BJ (cell line): ENCODE data around the gene LMX1B. TPM values are rescaled to one million over a fixed set of nuclear protein-coding genes. Genes with fewer than 3 reads are reported as not detected.

Experiments
- CTCF ChIA-PET: fragments of 350-600 bp; formaldehyde crosslinking; extraction: SDS; loops from one replicate; lab custom pipeline; 2021; ENCODE audit warnings: antibody characterized with exemption, inconsistent platforms; lab: Yijun Ruan, JAX
- POLR2A ChIA-PET: fragments of 300-600 bp; sonication (Branson Sonifier 250); formaldehyde crosslinking; extraction: SDS; loops from one replicate; lab custom pipeline; 2021; ENCODE audit warnings: antibody characterized with exemption; lab: Charles Lee
- DNase-seq: peaks from one replicate; pipeline ENCODE4 v3.0.0-alpha.2; 2011; ENCODE audit warnings: low read depth
- H3K27me3 ChIP-seq: 2 replicates; pipeline ENCODE4 v1.6.0; 2011; ENCODE audit warnings: low read length; ENCODE audit not compliant: control insufficient read depth, insufficient read depth
- H3K36me3 ChIP-seq: 2 replicates; pipeline ENCODE4 v1.5.1; 2011; ENCODE audit warnings: low read length; ENCODE audit not compliant: control insufficient read depth, insufficient read depth
- H3K4me3 ChIP-seq: 2 replicates; pipeline ENCODE4 v1.5.1; 2011; ENCODE audit warnings: low read depth, mild to moderate bottlenecking, control low read depth, low read length
- CTCF ChIP-seq: IDR thresholded peaks from 2 replicates; pipeline ENCODE4 v1.5.1; 2011; ENCODE audit warnings: low read depth, mild to moderate bottlenecking, control low read depth, inconsistent platforms, low read length, moderate library complexity; ENCODE audit not compliant: insufficient read depth
- polyA plus RNA-seq: library from polyadenylated mRNA; depleted of rRNA; stranded (reverse); fragments of >200 nt; gene quantifications from 2 replicates; pipeline ENCODE4 v1.2.3, GENCODE V29; 2011

Gene LMX1B
- polyA plus RNA-seq, 1 experiment = not detected

GRCh38 chr9:126695186-126695585 is 81.5 kb downstream of the LMX1B start:
- no peak for TF ChIP-seq CTCF
- Histone ChIP-seq H3K4me3 (no peak overlapping the region), H3K36me3 (no peaks in the 10 kb centered on the region), H3K27me3 (peaks cover 7% of the 10 kb centered on the region)
- ChIA-PET POLR2A (no interaction called here), CTCF (interaction anchor here (0.7 to 2.7 kb wide), 4 partner anchors 8 to 84 kb away, joined by 3 to 13 read pairs (median 6); no protein-coding TSS in a partner anchor)
- no peak for DNase-seq

- H3K4me3 ChIP-seq = no peak overlapping the region
- TF ChIP-seq CTCF = no peak
- ChIA-PET CTCF (interaction anchor here (1.8 to 2.7 kb wide), 3 partner anchors 9 to 11 kb away, joined by 8 to 13 read pairs (median 8); no protein-coding TSS in a partner anchor), POLR2A (no interaction called here)
- peaks cover 7% of the 10 kb centered on the region for H3K27me3 ChIP-seq
- H3K36me3 ChIP-seq = no peaks in the 10 kb centered on the region
- DNase-seq = no peak
These were observed 82.1 kb downstream of the LMX1B start for GRCh38 chr9:126695701-126696400.

- no peak for TF ChIP-seq CTCF
- Histone ChIP-seq H3K4me3 (no peak overlapping the region), H3K27me3 (peaks cover 6% of the 10 kb centered on the region), H3K36me3 (no peaks in the 10 kb centered on the region)
- no peak for DNase-seq
- ChIA-PET CTCF (interaction anchor here (1.9 kb wide), 1 partner anchor 9 kb away, joined by 8 read pairs; no protein-coding TSS in a partner anchor), POLR2A (no interaction called here)
These were observed 82.8 kb downstream of the LMX1B start for GRCh38 chr9:126696401-126697145.

- Histone ChIP-seq H3K27me3 (peaks cover 6% of the 10 kb centered on the region), H3K36me3 (no peaks in the 10 kb centered on the region), H3K4me3 (no peak overlapping the region)
- CTCF ChIA-PET = interaction anchor here (1.9 kb wide), 1 partner anchor 8 kb away, joined by 8 read pairs; no protein-coding TSS in a partner anchor
- POLR2A ChIA-PET = no interaction called here
- no peak for DNase-seq
- TF ChIP-seq CTCF = no peak
These were observed 83.6 kb downstream of the LMX1B start for GRCh38 chr9:126697330-126697729.

GRCh38 chr9:126698251-126698650 is 84.5 kb downstream of the LMX1B start:
- H3K27me3 ChIP-seq = peaks cover 6% of the 10 kb centered on the region
- CTCF ChIA-PET = no interaction called here
- no peak for DNase-seq
- no peak overlapping the region for H3K4me3 ChIP-seq
- POLR2A ChIA-PET = no interaction called here
- no peaks in the 10 kb centered on the region for H3K36me3 ChIP-seq
- TF ChIP-seq CTCF = no peak
